DMS153 treated with DMSO at 0.1 percent for 48 hours (cell line): ENCODE results near the gene UST.

Experiments used
- DNase-seq: peaks from one replicate; lab custom pipeline; 2025; ENCODE audit not compliant: unreplicated experiment; lab: John Stamatoyannopoulos, UW

UST gene

DNA sequence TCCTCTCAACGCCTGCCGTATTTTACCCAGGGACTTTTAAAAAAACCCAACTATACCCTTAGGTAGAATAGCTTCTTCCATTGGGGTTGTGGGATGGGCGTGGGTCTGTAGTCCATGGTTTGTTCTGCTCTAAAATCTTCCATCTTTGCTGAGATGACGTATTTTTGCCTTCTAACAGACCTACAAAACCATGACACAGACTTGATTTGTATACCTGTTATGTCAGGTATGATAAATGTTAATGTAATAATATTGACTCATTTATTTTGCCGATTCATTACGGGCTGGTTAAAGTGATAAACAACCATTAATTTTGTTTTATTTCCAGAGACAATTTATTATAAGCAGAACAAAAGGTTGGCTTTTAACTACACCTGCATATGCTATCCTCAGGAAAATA is 48.7 kb downstream of the UST start:
- no peak for DNase-seq

DNA sequence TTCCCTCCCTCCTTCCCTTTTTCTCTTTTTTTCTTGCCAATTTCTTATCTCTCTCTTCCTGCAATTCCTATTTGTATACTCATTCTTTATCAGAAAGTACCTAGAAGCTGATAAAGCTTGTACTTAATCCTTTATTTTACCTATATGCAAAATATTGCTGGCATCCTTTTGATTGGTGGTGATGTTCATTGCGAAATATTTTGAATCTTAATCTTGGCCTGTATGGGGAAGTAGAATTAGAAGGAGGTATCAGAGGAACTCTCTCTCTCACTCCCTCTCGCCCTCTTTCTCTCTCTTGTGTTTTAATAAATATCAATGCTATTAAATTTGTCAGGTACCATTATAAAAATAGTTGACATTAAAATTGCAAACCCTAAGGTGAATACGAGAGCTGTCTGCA is 52.8 kb downstream of the UST start:
- no peak for DNase-seq

DNA sequence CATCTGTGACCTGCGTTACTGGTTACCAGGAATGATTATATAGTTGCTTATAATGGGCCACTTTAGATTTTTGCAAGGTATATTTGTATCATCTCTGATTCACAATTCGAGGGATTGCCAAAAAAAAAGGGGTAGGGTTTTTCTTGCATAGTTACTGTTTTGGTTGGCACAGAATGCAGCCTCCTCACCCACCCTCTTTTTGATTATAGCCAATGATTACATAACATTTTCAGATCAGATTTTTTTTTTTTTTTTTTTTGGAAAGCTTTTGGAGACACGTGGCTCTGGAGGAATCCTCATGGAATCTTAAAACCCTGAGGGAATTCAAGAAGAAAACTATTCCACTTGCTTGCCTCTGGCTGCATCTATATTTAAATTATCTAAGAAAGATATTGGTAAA is 53.7 kb downstream of the UST start:
- no peak for DNase-seq

DNA sequence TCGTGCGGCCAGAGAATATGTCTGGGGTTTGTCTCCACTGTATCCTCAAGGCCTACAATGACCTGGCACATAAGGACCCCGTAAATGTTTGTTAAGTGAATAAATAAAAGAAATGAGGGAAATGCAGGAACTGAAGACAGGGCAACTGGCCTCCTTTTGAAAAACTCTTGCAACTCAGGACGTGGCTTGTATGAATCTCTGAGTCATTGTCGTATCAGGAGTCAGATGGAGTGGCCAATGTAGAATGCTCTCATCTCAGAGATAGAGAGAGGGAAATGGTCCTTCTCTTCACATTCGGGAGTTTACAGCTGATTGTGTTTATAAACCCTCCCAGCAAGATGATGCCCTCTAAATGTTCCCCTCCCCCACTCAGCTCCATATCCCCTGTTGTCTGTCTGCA is 57.1 kb downstream of the UST start:
- DNase-seq = no peak

DNA sequence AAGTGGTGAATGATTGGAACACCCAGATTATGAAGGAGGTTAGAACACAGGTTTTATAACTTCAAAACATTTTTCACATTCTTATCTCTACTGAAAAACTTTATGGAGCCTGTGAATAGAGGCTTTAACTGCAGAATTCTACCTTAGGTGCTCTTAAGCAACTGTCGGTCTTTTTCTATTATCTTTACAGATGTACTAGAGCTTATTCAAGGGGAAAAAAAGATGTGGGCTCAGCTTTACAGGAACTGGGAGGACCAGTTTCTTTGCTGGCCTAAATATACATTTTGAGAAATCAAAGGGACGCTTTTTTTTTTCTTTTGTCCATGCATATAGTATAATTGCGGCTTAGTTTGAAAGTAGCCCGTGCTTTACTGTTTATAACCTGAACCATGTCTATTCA is 58.9 kb downstream of the UST start:
- no peak for DNase-seq

DNA sequence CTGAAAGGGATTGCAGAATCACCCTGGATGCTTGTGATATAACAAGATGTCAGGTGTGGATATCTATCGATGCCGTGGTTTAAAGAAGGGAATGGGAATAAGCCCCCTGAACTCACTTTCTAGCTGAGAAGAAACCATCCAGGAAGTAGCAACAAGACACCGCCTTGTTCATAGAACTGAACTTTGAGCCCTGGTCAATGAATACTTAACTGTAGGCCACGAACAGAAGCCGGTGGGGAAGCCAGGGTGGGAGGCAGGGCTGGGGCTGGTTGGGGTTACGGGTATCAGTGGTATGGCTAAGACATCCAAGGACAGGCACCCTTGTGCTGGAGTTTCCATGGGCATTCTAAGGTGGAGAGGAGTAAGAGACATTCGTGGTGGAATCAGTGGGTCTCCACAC is 61.0 kb downstream of the UST start:
- no peak for DNase-seq

DNA sequence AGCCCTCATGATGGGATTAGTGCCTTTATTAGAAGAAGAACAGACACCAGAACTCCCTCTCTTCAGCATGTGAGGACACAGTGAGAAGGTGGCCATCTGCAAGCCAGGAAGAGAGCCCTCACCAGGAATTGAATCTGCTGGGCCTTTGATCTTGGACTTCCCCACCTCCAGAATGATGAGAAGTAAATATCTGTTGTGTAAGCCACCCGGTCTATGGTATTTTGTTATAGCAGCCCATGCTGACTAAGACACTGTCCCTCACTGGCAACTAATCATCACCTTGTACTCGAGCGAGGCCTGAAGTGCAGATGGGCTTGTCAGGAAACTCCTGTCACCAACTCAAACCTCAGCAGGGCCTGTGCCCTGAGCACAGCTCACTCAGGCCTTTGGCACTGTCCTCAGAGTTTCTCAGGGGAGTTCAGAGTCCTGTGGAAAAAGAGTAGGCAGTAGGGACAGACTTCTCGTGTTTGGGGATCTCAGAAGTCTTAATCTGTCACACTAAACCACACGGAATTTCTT is 62.0 kb downstream of the UST start:
- no peak for DNase-seq

DNA sequence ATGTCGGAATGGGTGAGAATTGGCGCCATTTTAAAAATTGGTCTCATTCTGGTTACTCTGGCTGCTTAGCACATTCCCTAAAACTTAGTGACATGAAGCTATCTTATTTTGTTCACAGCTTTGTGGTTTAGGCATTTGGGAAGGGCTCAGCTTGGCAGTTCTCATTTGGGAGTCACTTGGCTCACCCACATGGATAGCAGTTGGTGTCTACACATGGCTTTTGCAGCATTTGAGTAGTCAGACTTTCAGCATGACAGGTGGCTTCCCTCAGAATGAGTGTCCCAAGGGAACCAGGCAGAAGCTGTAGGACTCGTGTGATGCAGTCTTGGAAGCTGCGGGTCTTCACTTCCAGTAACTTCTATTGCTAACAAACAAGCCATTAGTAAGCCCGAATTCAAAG is 64.6 kb downstream of the UST start:
- no peak for DNase-seq

DNA sequence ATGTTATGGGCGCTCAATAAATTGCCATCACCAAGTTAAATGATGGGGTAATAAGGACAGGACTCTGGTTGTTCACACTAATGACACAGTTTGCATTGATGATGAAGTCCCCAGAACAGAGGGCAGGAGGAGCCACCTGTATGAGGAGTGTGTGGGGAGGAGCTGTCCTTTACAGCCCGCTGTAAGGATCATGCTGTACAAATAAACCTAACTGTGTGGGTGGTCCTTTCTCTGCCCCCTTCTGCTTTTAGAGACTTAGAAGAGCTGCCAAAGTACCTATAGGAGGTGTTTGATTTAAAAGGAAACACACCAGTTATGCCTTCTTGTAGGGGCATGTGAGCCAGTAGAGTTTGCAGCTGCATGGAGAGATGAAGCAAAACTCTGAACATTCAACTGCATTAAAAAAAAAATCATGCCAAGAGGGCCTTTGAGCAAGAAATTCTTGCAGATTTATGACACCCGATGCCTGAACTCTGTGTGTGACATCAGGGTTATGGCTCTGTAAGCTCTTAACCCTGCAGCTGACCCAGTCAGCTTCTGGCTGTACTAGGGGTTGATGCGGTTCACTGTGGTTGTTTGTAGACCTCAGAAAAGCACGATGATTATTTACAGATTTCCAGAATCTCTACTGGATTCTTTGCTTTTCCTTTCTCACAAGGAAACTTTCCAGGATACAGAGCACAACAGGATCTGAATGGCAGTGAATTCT is 67.4 kb downstream of the UST start:
- no peak for DNase-seq

DNA sequence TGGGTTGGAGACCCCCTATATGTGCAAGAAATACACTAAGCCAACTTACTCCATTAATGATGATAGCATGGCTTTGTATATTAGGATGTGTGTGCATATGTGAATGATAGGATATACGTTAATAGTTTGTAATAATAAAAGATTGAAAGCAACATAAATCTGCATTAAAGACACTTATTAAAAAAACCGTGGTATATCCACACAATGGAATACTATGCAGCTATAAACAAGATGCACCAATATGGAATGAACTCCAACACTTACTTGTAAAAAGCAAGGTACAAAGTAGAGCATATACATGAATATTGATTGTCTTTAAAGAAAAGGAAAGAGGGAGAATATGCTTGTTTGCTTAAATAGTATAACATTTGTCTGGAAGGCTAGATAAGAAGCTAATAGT is 68.0 kb downstream of the UST start:
- DNase-seq = no peak

DNA sequence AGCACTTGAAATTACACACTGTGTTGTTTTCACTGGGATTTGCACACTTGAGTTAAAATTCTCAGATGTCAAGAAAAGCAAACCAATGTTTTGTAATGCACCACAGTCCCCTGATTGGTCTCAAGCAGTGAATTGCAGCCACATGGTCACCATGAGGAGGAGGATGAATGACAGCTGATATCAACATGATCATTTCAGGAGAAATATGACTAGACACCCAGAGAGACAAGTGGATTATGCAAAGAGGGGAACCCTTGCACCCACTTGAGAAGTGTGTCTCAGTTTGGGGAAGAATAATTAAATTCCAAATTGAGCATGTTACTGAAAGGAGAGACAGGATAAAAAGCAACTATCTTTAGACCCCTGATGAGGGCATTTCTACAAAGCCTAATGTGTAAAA is 69.3 kb downstream of the UST start:
- DNase-seq = no peak

DNA sequence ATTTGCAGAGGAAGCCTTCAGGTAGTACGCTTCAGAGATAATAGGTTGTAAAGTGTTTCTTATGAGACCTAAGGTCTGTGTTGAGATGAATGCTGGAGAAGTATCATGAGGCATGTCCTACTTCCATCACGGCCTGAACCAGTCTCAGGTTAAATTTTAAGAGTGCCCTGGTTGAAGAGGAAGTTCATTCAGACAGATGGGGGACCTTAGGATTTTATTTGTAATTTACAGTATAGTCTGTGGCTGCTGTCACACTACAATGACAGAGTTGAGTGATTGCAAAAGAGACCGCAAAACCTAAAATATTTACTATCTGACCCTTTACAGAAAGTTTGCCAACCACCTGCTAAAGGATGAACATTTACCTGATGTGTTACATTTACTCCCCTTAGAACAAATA is 70.9 kb downstream of the UST start:
- no peak for DNase-seq

DNA sequence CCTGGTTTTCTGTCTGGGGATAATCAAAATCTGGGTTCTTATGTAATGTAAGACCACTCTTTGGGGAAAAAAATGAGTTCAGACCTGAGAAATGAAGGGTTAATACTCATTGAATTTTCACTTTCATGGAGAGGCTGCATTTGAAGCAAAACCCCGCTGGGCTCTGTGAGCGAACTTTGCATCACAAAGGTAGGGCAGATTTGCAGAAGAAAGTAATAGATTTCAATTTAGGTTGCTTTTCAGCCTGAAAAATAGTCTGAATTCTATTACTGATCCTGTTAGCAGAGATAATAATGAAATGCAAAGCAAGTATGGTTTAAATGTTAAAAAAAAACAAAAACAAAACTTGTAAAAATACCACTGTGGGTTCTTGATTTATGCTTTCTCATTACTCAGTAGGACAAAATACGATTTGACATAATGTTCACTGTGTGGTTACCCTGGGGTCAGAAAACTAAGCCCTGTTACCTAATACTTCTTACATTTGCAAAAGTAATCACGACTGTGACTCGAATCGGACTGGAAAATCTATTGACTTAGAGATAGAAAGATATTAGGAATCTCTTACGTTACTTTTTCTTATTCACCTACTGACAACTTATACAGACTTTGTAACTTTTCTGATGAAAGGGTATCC is 72.2 kb downstream of the UST start:
- no peak for DNase-seq

DNA sequence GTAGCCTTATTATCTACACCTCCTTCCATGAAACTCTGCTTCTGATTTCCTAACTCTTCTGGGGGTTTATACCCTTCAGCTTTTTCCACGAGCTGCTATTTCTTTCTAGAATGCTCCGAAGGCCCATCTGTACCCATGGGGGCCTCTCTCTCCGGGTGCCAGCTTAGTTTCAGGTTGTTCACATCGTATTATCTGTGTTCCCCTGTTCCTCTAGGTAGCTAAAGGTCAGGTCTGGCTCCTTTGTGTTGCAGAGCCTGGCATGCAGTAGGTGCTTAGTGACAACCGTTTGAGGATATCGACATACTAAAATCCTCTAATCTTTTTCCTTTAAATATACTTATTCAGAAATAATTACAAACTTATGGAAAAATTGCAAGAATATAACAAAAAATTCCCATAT is 73.0 kb downstream of the UST start:
- no peak for DNase-seq

DNA sequence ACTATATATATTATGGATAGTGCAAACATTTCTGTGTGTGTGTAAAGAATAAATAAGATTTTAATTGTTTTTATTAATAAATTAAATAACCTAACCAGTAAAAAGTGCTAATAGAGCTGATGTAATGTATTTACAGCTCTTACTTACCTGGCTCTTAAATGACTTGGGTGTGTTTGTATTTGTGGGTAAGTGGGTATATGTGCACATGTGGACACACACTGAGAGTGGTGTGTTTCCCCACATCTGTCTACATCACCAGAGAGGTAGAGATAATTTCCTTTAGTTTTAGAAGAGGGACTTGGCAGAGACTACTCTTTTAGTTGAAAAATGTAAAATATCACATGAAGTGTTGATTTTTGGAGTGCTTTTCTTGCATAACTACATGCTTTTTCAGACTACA is 76.0 kb downstream of the UST start:
- no peak for DNase-seq

DNA sequence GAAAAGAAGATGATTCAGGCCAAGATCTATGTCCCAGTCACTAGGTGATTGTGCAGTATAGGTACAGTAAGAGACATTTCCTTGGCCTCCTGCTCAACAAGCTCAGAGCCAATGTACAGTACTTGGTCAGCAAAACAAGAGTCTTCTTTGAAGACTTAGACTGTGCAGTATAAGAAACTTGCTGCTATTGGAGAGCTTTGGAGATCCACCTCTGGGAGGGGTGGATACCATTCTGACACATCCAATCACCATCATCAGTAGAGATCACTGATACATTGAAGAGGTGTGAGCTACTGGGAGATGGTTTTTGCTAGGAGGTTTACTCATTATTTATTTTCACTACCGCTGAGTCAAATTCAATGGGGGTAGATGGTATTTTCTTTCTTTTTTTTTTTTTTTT is 77.5 kb downstream of the UST start:
- DNase-seq = no peak

DNA sequence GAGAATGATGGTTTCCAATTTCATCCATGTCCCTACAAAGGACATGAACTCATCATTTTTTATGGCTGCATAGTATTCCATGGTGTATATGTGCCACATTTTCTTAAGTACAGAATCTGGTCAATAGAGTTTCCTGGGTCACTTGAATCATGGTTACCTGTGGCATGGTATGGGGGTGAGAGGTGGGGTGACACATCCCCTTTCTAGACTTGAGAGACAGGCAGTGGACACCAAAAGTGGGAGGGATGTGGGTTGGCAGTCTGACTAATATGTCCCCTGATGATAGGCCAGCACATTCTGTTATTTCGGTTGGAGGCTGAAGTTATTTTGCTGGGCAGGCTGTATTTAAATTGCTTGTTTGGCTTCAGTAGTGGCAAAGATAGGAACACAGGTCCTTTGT is 78.1 kb downstream of the UST start:
- DNase-seq = no peak

DNA sequence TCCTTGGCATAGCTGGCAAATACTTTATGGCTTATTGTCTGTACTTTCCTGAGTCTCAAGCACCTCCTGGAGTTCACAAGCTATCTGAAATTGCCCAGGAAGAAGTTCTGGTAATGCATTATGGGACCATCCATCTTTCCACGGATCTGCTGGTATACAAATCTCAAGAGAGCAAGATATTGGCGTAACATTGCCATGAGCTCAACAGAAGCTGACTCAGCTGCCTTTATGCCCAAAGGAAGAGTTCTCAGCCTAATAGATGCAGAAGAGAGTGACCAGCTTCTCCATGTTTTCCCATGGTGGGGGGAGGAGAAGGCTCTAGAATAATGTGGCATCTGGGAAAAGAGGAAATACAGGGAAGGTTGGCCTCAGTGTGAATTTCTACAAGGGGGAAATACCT is 78.7 kb downstream of the UST start:
- DNase-seq = no peak

DNA sequence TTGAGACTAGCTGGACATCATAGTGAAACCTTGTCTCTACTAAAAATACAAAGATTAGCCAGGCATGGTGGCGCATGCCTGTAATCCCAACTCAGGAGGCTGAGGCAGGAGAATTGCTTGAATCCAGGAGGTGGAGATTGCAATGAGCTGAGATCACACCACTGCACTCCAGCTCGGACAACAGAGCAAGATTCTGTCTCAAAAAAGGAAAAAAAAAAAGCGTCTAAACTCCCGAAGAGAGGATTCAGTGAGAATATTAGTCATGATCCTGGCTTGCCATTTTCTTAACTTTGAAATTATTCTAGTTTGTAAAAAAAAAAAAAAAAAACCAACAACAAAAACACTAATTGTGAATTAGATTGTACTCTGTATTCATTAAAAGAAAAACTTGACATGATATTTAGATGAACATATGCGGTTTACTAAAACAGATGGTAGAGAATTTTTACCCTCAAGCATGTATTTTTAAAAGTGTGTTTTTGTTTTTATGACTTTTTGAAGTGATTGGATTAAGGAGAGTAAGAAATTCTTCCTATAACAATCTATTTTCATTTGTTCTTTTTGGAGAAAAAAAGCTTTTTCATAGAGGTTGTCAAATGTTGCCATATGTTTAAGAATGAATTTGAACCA is 80.7 kb downstream of the UST start:
- DNase-seq = no peak

DNA sequence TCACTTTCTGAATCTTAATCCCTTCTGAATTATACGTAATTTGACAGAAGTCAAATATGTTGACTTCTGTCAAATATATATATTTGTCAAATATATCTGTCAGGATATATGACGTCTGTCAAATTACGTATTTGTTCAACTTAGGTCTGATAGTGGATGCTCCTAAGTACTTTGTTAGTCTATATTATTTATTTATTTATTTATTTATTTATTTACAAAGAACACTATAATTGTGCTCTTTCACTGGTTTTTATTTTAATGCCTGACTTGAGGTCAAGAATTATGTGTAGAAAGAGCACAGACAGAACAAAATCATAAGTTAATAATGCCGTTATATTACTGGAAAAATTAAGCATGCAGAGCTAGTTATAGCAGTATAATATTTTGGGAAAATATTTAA is 81.2 kb downstream of the UST start:
- no peak for DNase-seq

DNA sequence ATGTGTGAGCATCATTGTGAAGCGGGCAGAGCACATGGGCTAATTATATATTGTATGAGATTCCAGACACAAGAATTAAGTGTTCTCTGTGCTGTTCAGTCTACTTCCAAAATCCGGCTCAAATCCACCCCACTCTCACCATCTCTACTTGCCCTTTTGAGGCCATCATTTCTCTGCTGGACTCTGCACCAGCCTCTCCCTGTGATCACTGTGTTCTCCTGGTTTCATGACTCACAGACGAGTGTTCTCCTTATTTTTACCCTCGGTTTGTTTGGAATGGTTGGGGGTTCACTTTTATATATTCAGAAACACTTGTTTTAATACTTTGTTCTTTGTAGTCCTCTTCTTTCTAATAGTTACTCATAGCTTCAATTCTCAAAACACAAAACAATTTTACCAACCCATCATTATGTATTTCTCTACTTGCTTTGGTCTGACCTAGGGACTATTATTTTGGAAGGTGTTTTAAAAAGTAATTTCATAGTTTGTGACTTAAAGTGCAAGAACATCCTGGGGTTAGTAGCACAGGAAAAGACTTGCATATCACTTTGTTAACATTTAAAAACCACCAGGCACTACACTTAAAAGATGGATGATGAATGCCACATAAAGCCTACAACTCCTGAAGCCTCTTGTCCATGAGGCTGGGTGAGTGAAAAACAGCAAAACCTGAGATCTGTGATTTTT is 82.7 kb downstream of the UST start:
- DNase-seq = no peak

DNA sequence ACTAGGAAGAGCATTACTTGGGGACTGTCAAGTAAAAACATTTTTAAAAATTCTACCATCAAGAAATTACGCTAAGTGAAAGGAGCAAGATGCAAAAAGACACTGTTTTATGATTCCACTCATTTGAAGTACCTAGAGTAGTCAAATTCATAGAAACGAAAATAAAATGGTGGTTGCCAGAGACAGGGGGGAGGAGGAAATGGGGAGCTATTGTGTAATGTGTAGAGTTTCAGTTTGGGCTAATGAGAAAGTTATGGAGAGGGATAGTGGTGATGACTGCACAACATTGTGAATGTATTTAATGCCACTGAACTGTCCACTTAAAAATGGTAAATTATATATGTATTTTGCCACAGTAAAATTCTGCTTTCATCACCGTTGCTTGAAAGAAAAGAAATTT is 83.8 kb downstream of the UST start:
- no peak for DNase-seq
